Suppressor macrophage treated with lipopolysaccharide for 1 hour (primary cell): ENCODE data around the gene OPCML.

Experiments used
- DNase-seq, 3 donors: peaks; one replicate each; pipeline ENCODE4 v3.0.0-alpha.2; 2020 to 2022

OPCML gene

GRCh38 chr11:132913295-132913694, 619.0 kb downstream of the OPCML start:
- no peak for DNase-seq

GRCh38 chr11:132911186-132911585, 621.1 kb downstream of the OPCML start:
- no peak for DNase-seq

DNA sequence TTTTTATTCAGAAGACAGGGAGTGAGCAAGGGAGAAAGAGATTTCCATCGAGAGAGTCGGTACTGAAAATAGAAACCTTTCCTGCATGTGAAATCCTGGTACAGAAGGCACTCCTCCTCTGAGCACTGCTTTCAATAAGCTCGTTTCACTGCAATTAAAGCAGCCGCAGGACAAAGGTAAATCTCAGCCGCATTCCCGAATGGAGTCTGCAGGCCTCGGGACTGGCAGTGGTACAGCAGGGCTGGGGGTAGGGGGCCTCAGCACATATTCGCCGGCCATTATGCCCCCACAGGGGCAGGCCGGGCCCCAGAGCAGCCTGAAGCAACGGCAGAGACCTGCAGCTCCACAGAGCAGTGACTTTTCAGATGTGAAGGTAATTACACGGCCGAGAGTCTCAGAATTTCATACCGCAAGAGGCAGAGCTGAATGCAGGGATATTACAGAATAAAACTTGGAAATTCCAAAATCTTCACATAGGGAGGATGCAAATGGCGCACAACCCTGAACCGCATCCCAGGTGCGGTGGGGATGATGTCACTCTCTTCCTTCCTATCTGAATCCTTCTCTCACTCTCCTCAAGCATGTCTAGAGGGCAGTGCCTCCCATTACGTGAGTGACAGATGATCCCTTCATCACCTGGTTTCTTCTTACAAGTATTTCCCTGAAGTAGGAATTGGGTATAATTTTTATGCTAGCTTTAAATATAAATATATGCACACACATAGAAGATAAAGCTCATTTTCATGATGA, 622.1 kb downstream of the OPCML start:
- DNase-seq, result no peak

DNA sequence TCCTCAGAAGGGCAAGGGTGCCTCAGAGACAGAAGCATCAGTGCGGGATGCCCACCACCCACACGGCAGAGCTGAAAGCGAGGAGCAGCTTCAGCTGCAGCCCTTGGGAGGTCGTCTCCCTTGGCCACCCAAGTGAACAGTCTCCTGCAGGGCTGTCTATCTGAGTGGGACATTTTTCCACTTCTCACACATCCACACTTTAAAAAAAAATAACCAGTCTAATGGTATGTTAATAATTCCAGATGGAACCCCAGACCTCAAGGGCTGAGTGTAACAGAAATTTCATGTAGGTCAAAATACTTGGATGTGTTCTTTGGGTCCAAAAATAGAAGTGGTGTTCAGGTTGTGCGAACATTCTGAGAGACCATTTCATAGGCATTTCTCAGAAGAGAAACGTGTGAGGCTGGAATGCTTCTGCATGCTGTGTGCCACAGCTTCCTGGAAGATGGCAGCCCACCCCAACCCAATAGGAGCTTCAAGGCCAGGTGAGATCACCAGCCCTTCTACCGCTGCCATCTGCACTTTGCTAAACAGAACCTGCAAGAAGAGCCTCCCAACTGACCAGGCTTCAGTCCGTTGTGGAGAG, 623.2 kb downstream of the OPCML start:
- no peak for DNase-seq

GRCh38 chr11:132908414-132908810, 623.9 kb downstream of the OPCML start:
- DNase-seq, result no peak

- DNase-seq, result no peak
Measured at GRCh38 chr11:132907651-132908413, 624.5 kb downstream of the OPCML start.

- no peak for DNase-seq
Measured at GRCh38 chr11:132904607-132905006, 627.7 kb downstream of the OPCML start.

- DNase-seq, result no peak
Measured at GRCh38 chr11:132904091-132904490, 628.2 kb downstream of the OPCML start.

- no peak for DNase-seq
Measured at GRCh38 chr11:132901638-132902471, 630.4 kb downstream of the OPCML start.

DNA sequence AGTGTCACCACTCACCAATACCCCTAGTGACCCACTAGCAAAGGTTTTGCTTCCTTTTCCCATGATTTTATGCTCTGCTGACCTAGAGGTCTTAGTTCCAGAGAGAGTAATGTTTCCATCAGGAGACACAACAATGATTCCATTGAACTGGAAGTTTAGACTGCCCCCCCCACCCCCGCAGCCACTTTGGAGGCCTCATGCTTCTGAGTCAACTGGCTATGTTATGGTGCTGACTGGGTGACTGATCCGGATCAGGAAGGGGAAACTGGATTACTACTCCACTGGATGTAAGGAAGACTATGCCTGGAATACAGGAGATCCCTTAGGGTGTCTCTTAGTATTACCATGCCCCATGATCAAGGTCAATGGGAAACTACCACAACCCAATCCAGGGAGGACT, 633.6 kb downstream of the OPCML start:
- no peak for DNase-seq

GRCh38 chr11:132898021-132898420, 634.3 kb downstream of the OPCML start:
- no peak for DNase-seq

GRCh38 chr11:132895340-132895739, 637.0 kb downstream of the OPCML start:
- no peak for DNase-seq

DNA sequence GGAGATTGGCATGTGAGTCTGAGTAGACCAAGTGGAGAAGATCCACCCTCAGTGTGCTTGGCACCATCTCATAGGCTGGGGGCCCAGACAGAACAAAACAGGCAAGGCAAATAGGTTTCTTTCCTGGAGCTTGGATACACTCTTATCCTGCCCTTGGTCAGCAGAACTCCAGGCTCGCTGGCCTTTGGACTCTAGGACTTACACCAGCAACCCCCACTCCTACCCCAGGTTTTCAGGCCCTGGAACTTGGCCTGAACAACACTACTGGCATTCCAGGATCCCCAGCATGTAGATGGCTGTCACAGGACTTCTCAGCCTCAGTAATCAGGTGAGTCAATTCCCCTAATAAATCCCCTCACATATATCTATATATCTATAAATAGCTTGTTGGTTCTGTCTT, 637.7 kb downstream of the OPCML start:
- DNase-seq, result no peak

GRCh38 chr11:132892876-132893275, 639.4 kb downstream of the OPCML start:
- no peak for DNase-seq

DNA sequence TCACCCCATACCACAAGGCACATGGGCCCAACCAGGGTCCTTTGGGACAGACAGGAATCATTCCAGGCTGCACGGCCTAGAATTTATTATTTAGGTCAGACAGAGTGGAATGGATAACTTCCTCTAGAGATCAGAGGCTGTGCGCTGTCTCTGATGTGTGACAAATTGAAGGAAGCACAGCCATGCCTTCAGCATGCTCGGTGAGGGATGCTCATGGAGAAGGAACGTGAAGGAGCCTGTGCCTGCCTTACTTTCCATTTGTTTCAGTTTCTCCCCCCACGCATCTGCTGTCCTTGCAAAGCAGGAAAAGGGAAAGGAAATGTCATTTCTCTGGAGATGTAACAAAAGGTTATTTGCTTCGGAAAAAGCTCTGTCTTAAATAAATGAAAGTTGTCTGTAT, 644.1 kb downstream of the OPCML start:
- DNase-seq, result no peak

DNA sequence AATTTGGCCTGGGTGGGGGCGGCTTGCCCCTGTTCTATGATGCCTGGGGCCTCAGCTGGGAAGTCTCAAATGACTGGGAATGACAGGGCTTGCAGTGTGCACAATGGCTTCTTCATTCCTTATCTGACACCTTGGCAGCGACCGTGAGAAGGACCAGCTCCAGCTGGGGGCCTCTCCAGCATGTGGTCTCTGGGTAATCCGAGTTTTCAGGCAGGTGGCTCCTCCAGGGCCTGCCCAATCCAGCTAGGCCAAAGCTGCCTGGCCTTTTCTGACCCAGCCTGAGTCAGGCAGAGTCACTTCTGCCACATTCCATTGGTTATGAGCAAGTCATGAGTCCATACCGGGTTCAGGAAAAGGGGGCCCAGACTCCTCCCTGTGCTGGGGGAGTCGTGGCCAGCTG, 646.0 kb downstream of the OPCML start:
- no peak for DNase-seq

- no peak for DNase-seq
Measured at GRCh38 chr11:132883241-132883640, 649.1 kb downstream of the OPCML start.

GRCh38 chr11:132881622-132882021, 650.7 kb downstream of the OPCML start:
- no peak for DNase-seq

GRCh38 chr11:132878111-132878510, 654.2 kb downstream of the OPCML start:
- no peak for DNase-seq

- no peak for DNase-seq
Measured at GRCh38 chr11:132876705-132877104, 655.6 kb downstream of the OPCML start.

DNA sequence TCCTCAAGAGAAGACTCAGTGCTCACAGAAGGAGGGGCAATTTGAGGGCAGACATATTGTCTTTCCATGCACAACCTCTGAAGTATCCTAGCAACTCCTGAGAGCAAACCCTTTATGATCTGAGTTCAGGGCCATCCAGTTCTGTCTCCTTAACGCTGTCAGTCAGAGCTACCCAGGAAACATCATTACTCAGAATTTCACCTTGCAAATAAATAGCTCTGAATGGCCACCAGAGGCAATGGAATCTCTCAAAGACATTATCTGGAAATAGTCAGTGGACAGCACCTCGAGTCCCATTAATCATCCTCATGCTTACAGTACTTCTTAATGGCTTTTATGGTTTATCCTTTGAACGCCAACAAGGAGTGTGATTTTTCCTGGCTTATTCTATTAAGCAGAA, 656.1 kb downstream of the OPCML start:
- no peak for DNase-seq

- no peak for DNase-seq
Measured at GRCh38 chr11:132874638-132875037, 657.7 kb downstream of the OPCML start.

GRCh38 chr11:132873841-132874240, 658.5 kb downstream of the OPCML start:
- DNase-seq, result no peak
